Measurements from ENCODE around the gene BRSK1.

Gene BRSK1

GRCh38 chr19:55304279-55304978 is 20.6 kb downstream of the BRSK1 start:
- DNase-seq (ENCODE audit: low spot score): peak; percentile 68

GRCh38 chr19:55304980-55305379 is 21.2 kb downstream of the BRSK1 start:
- DNase-seq (ENCODE audit: low spot score): no peak

- DNase-seq (ENCODE audit: low spot score): peak; percentile 31
These were observed 21.7 kb downstream of the BRSK1 start for GRCh38 chr19:55305491-55305890.

GRCh38 chr19:55305983-55306562 is 22.3 kb downstream of the BRSK1 start:
- peak; percentile 24 for DNase-seq (ENCODE audit: low spot score)

- DNase-seq (ENCODE audit: low spot score): no peak
These were observed 22.9 kb downstream of the BRSK1 start for GRCh38 chr19:55306712-55307111.

GRCh38 chr19:55308281-55308680 is 24.5 kb downstream of the BRSK1 start:
- DNase-seq (ENCODE audit: low spot score): no peak

GRCh38 chr19:55309448-55309847 is 25.7 kb downstream of the BRSK1 start:
- no peak for DNase-seq (ENCODE audit: low spot score)

GRCh38 chr19:55310498-55310897 is 26.7 kb downstream of the BRSK1 start:
- DNase-seq (ENCODE audit: low spot score): no peak

GRCh38 chr19:55311397-55311796 is 27.6 kb downstream of the BRSK1 start:
- no peak for DNase-seq (ENCODE audit: low spot score)

GRCh38 chr19:55311797-55312196 is 28.0 kb downstream of the BRSK1 start:
- no peak for DNase-seq (ENCODE audit: low spot score)

- no peak for DNase-seq (ENCODE audit: low spot score)
These were observed 29.1 kb downstream of the BRSK1 start for GRCh38 chr19:55312621-55313512.

- DNase-seq (ENCODE audit: low spot score): no peak
These were observed 30.6 kb downstream of the BRSK1 start for GRCh38 chr19:55314396-55314795.

GRCh38 chr19:55315956-55316525 is 32.2 kb downstream of the BRSK1 start:
- DNase-seq (ENCODE audit: low spot score): no peak

- DNase-seq (ENCODE audit: low spot score): no peak
These were observed 32.8 kb downstream of the BRSK1 start for GRCh38 chr19:55316646-55317045.

- no peak for DNase-seq (ENCODE audit: low spot score)
These were observed 36.0 kb downstream of the BRSK1 start for GRCh38 chr19:55319785-55320184.

- DNase-seq (ENCODE audit: low spot score): no peak
These were observed 37.1 kb downstream of the BRSK1 start for GRCh38 chr19:55320844-55321419.

- no peak for DNase-seq (ENCODE audit: low spot score)
These were observed 37.8 kb downstream of the BRSK1 start for GRCh38 chr19:55321466-55322137.

GRCh38 chr19:55322204-55322885 is 38.5 kb downstream of the BRSK1 start:
- DNase-seq (ENCODE audit: low spot score): no peak

- no peak for DNase-seq (ENCODE audit: low spot score)
These were observed 40.9 kb downstream of the BRSK1 start for GRCh38 chr19:55324662-55325061.

GRCh38 chr19:55325172-55325571 is 41.4 kb downstream of the BRSK1 start, which contains the start of gene TMEM150B:
Gene TMEM150B (minus strand): TSS chr19:55325341. CDS start chr19:55321036, 4,305 bp downstream.
- no peak for DNase-seq (ENCODE audit: low spot score)

- peak; percentile 44 for DNase-seq (ENCODE audit: low spot score)
These were observed 45.0 kb downstream of the BRSK1 start for GRCh38 chr19:55328774-55329318.

Data from RKO (cell line).